ENCODE data around the gene EFCAB6.

The EFCAB6 gene

GRCh38 chr22:43539572-43540528 lies 272.3 kb downstream of the EFCAB6 start:
- DNase-seq, result no peak

GRCh38 chr22:43537019-43537585 lies 275.0 kb downstream of the EFCAB6 start:
- peak; percentile 20 for DNase-seq

- DNase-seq, result no peak
Measured at GRCh38 chr22:43535741-43536140, 276.4 kb downstream of the EFCAB6 start.

GRCh38 chr22:43535336-43535735 lies 276.8 kb downstream of the EFCAB6 start:
- no peak for DNase-seq

- DNase-seq, result no peak
Measured at GRCh38 chr22:43534916-43535315, 277.2 kb downstream of the EFCAB6 start.

GRCh38 chr22:43533656-43534428 lies 278.3 kb downstream of the EFCAB6 start:
- no peak for DNase-seq

GRCh38 chr22:43533156-43533530 lies 279.0 kb downstream of the EFCAB6 start:
- DNase-seq, result no peak

- DNase-seq, result no peak
Measured at GRCh38 chr22:43532301-43533155, 279.6 kb downstream of the EFCAB6 start.

GRCh38 chr22:43531651-43532050 lies 280.5 kb downstream of the EFCAB6 start:
- DNase-seq, result no peak

GRCh38 chr22:43530349-43531201 lies 281.5 kb downstream of the EFCAB6 start:
- no peak for DNase-seq

- DNase-seq, result no peak
Measured at GRCh38 chr22:43529934-43530333, 282.2 kb downstream of the EFCAB6 start.

- DNase-seq, result no peak
Measured at GRCh38 chr22:43529461-43529860, 282.6 kb downstream of the EFCAB6 start.

GRCh38 chr22:43528601-43529360 lies 283.3 kb downstream of the EFCAB6 start:
- DNase-seq, result no peak

GRCh38 chr22:43526946-43527345 lies 285.2 kb downstream of the EFCAB6 start:
- DNase-seq, result no peak

- DNase-seq, result no peak
Measured at GRCh38 chr22:43526117-43526655, 285.9 kb downstream of the EFCAB6 start.

- DNase-seq, result no peak
Measured at GRCh38 chr22:43521716-43522115, 290.4 kb downstream of the EFCAB6 start.

- DNase-seq, result no peak
Measured at GRCh38 chr22:43520632-43521039, 291.5 kb downstream of the EFCAB6 start.

- no peak for DNase-seq
Measured at GRCh38 chr22:43516996-43517635, 295.0 kb downstream of the EFCAB6 start.

- DNase-seq, result no peak
Measured at GRCh38 chr22:43516386-43516785, 295.7 kb downstream of the EFCAB6 start.

- no peak for DNase-seq
Measured at GRCh38 chr22:43515902-43516301, 296.2 kb downstream of the EFCAB6 start.

All from hematopoietic multipotent progenitor cell treated with erythropoietin and hydrocortisone succinate and interleukin-3 and kit ligand, for 4 days (in vitro differentiated cells).